Suprapubic skin (tissue), 4 donors: ENCODE measurements around the gene POLR1D. TPM values are rescaled to one million over a fixed set of nuclear protein-coding genes. Genes with fewer than 3 reads are reported as not detected.

Experiments used
- DNase-seq, 2 donors: peaks; one replicate each; pipeline ENCODE4 v3.0.0-alpha.2; 2019; ENCODE audit warnings: low spot score in 2 of 2
- H3K27ac ChIP-seq: fragments of 200-600 bp; sonication (generic); one replicate; pipeline ENCODE4 v1.5.1; 2019
- H3K27me3 ChIP-seq: fragments of 200-600 bp; sonication (generic); one replicate; pipeline ENCODE4 v1.5.1; 2019
- H3K36me3 ChIP-seq: fragments of 200-600 bp; sonication (generic); one replicate; pipeline ENCODE4 v1.5.1; 2019
- H3K4me1 ChIP-seq: fragments of 200-600 bp; sonication (generic); one replicate; pipeline ENCODE4 v1.5.1; 2019
- H3K4me3 ChIP-seq: fragments of 200-600 bp; sonication (generic); one replicate; pipeline ENCODE4 v1.5.1; 2019; ENCODE audit warnings: mild to moderate bottlenecking
- H3K9me3 ChIP-seq: fragments of 200-600 bp; sonication (generic); one replicate; pipeline ENCODE4 v1.5.1; 2019
- CTCF ChIP-seq, 2 donors: fragments of 200-600 bp in 1 of 2; fragments of 450-650 bp in 1 of 2; sonication (generic) in 1 of 2; IDR thresholded peaks; one replicate each; pipeline ENCODE4 v1.5.1; 2016 to 2019; ENCODE audit warnings: antibody characterized with exemption in 2 of 2, mild to moderate bottlenecking in 1 of 2, moderate library complexity in 1 of 2
- EP300 ChIP-seq: sonication (generic); formaldehyde crosslinking; IDR thresholded peaks from one replicate; pipeline ENCODE4 v1.6.1; 2017; ENCODE audit warnings: antibody characterized with exemption
- POLR2A ChIP-seq, 2 donors: fragments of 450-650 bp; IDR thresholded peaks; one replicate each; pipeline ENCODE4 v1.6.1; 2017; ENCODE audit warnings: antibody characterized with exemption in 2 of 2, mild to moderate bottlenecking in 2 of 2, moderate library complexity in 2 of 2
- POLR2AphosphoS5 ChIP-seq, 3 donors: sonication (generic); formaldehyde crosslinking; IDR thresholded peaks; one replicate each; pipeline ENCODE4 v1.6.1; 2017; ENCODE audit warnings: antibody characterized with exemption in 3 of 3
- WGBS: methylation state at CpG from one replicate; pipeline ENCODE4 v1.1.5; 2018; 5-methylcytosine and 5-hydroxymethylcytosine counted together
- total RNA-seq, 4 donors: library from RNA; depleted of rRNA; stranded (reverse); fragments of >200 nt; gene quantifications; one replicate each; pipeline ENCODE4 v1.1.0, GENCODE V29; 2016

Gene POLR1D
- total RNA-seq, result 100 to 1,000 TPM; 148 to 197 (median 177) TPM

DNA sequence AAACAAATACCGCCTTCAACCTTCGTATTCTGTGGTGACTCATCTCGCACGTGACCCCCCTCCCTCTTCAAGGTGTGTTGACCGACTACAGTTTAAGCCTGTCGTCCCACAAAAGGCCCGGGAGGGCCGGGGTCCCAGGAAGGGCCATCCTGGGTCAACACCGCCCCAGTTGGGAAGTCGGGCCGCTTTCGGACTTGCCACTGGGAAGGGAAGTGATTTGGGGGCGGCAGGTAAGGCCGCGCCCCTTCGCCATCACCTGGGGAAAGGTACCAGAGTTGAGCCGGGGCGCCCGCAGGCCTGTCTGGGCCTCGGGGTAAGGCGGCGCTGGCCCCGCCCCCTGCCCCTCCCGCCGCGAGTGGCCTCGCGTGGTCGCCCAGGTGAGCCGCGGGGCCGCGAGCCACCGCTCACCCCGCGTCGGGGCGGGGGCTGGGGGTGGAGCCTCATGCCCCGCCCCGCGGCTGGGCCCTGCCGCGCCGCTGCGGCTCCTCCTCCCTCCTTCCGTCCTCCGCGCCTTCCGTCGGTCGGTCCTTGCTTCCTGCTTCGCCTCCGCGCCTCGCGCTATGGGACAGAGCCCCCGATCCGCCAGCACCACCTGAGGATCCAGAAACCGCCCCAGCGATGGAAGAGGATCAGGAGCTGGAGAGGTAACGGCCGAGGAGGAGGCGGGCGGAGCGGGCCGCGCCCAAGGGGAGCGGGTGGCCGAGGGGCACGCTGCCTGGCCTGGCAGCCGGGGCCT is at the start of gene POLR1D:
TSS of gene POLR1D (plus strand) at position 527 of the 736 bp plus-strand sequence. CDS start at position 619, 92 bp downstream.
- H3K4me1 ChIP-seq, result peaks cover 65% of the 10 kb centered on the region

GRCh38 chr13:27572234-27572901 is 49.3 kb upstream of the POLR1D start:
- DNase-seq, result no peak
- H3K4me3 ChIP-seq, result no peak overlapping the region
- H3K4me1 ChIP-seq, result no peaks in the 10 kb centered on the region
- H3K27ac ChIP-seq, result no peak overlapping the region
- H3K27me3 ChIP-seq, result no peaks in the 10 kb centered on the region
- TF ChIP-seq CTCF (IDR thresholded peaks at IDR 0.05) (no peak), POLR2AphosphoS5 (IDR thresholded peaks at IDR 0.05) (no peak), EP300 (no peak), POLR2A (IDR thresholded peaks at IDR 0.05) (no peak)
- H3K9me3 ChIP-seq, result no peaks in the 10 kb centered on the region
- peaks cover 18% of the 10 kb centered on the region for H3K36me3 ChIP-seq

More for the DNA sequence above, at the start of gene POLR1D:
- H3K36me3 ChIP-seq, result peaks cover 9% of the 10 kb centered on the region
- no peaks in the 10 kb centered on the region for H3K27me3 ChIP-seq
- TF ChIP-seq CTCF (IDR thresholded peaks at IDR 0.05) (no peak), POLR2A (IDR thresholded peaks at IDR 0.05) (peak in 1 of 2 donors; percentile 72), EP300 (no peak), POLR2AphosphoS5 (IDR thresholded peaks at IDR 0.05) (peak in 2 of 3 donors; percentile 46 to 75)
- DNase-seq, result peak; percentile 83 to 89
- peak within 1 kb of the TSS; percentile 96 for H3K27ac ChIP-seq
- H3K9me3 ChIP-seq, result no peaks in the 10 kb centered on the region
- WGBS, result under 1% methylated on average over 51 of the region's 71 CpGs
- peak within 1 kb of the TSS; percentile 87 for H3K4me3 ChIP-seq

- Histone ChIP-seq H3K4me1 (no peaks in the 10 kb centered on the region), H3K4me3 (no peak overlapping the region), H3K27ac (no peak overlapping the region), H3K9me3 (no peaks in the 10 kb centered on the region), H3K36me3 (peaks cover 9% of the 10 kb centered on the region), H3K27me3 (no peaks in the 10 kb centered on the region)
- 72% methylated on average over 2 of the region's 2 CpGs for WGBS
- DNase-seq, result no peak
- TF ChIP-seq CTCF (IDR thresholded peaks at IDR 0.05), result no peak
- TF ChIP-seq POLR2A (IDR thresholded peaks at IDR 0.05), result no peak
- no peak for TF ChIP-seq POLR2AphosphoS5 (IDR thresholded peaks at IDR 0.05)
- no peak for TF ChIP-seq EP300
Observed at GRCh38 chr13:27573265-27573664, 48.4 kb upstream of the POLR1D start.

DNA sequence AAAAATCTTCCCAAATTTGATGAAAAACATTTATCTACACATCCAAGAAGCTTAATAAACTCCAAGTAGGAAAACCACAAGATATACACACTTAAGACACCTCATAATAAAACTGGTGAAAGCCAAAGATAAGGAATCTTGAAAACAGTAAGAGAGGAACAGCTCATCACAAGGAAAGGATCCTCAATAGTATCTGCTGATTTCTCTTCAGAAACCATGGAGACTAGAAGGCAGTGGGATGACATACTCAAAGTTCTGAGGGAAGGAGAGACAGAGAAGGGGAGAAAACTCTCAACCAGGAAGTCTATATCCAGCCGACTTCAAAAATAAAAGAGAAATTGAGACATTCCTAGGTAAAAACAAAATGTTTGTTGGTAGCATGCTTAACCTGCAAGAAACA is 47.0 kb upstream of the POLR1D start:
- no peak overlapping the region for H3K27ac ChIP-seq
- DNase-seq, result no peak
- no peak overlapping the region for H3K4me3 ChIP-seq
- no peaks in the 10 kb centered on the region for H3K36me3 ChIP-seq
- H3K9me3 ChIP-seq, result no peaks in the 10 kb centered on the region
- TF ChIP-seq POLR2AphosphoS5 (IDR thresholded peaks at IDR 0.05) (no peak), EP300 (no peak), POLR2A (IDR thresholded peaks at IDR 0.05) (no peak), CTCF (IDR thresholded peaks at IDR 0.05) (no peak)
- peaks cover 4% of the 10 kb centered on the region for H3K4me1 ChIP-seq
- no peaks in the 10 kb centered on the region for H3K27me3 ChIP-seq
- WGBS, result 96% methylated on average over 1 of the region's 1 CpG
